ENCODE measurements around the gene CCDC32. TPM values are rescaled to one million over a fixed set of nuclear protein-coding genes. Genes with fewer than 3 reads are reported as not detected.

CCDC32 gene
- total RNA-seq, 2 experiments from 2014 or later, result 14.2 to 24.5 TPM

DNA sequence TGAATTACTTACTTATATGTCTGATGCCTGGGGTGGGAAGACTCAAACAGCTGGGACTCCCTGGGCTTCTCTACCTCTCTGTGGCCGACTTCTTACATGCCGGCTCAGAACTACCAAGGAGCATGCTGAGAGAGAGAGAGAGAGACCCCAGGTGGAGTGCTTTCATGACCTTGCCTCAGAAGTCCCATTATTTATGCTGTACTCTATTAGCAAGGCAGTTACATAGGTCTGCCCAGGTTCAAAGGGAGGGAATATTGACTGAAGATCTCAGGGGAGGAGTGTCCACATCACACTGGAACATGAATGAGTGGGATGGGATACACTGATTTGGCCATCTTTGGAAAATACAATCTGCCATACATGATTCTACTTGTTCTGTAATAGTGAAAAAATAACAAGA is 16.2 kb downstream of the CCDC32 start:
- no peaks in the 10 kb centered on the region for H3K9me3 Mint-ChIP-seq (ENCODE audit: low read depth)
- intact Hi-C loops (cut with DNase I, micrococcal nuclease), result no loop called here
- ChIA-PET CTCF (interaction anchor here (0.7 to 1.0 kb wide), 2 partner anchors 29 to 134 kb away, joined by 3 read pairs; no protein-coding TSS in a partner anchor), POLR2A (no interaction called here)
- ATAC-seq (no peak), DNase-seq (no peak)
- peaks cover 23% of the 10 kb centered on the region for H3K36me3 Mint-ChIP-seq (ENCODE audit: low read depth)
- H3K27me3 Mint-ChIP-seq, result no peaks in the 10 kb centered on the region
- H3K4me1 Mint-ChIP-seq, result no peaks in the 10 kb centered on the region
- H3K27ac Mint-ChIP-seq, result no peak overlapping the region
- no peak overlapping the region for H3K4me3 Mint-ChIP-seq

DNA sequence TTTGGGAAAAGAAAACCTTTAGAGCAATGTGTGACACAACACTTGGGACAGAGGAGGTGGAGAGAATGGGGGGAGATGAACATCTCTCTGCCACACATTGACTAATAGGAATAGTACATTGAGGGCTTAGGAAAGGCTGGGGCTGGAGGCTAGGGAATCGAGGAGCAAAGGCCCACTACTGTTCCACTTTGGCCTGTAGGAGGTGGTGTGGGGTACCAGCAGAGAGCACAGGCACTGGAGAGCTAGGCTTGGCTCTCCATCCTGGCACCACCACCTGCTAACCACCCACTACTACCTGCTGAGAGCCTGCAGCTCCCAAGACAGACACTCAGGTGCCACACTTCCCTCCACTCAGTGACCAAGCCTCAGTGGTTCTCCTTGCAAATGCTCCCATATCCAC is 19.4 kb downstream of the CCDC32 start:
- no peaks in the 10 kb centered on the region for H3K27me3 Mint-ChIP-seq
- intact Hi-C loops (cut with DNase I, micrococcal nuclease), result no loop called here
- peaks cover 9% of the 10 kb centered on the region for H3K36me3 Mint-ChIP-seq (ENCODE audit: low read depth)
- H3K9me3 Mint-ChIP-seq (ENCODE audit: low read depth), result no peaks in the 10 kb centered on the region
- H3K4me1 Mint-ChIP-seq, result no peaks in the 10 kb centered on the region
- DNase-seq (no peak), ATAC-seq (peak; percentile 42)
- H3K4me3 Mint-ChIP-seq, result no peak overlapping the region
- H3K27ac Mint-ChIP-seq, result no peak overlapping the region
- ChIA-PET CTCF (no interaction called here), POLR2A (interaction anchor here (1.1 kb wide), 1 partner anchor 19 kb away, joined by 3 read pairs; the partner anchor contains the start of gene CCDC32)

DNA sequence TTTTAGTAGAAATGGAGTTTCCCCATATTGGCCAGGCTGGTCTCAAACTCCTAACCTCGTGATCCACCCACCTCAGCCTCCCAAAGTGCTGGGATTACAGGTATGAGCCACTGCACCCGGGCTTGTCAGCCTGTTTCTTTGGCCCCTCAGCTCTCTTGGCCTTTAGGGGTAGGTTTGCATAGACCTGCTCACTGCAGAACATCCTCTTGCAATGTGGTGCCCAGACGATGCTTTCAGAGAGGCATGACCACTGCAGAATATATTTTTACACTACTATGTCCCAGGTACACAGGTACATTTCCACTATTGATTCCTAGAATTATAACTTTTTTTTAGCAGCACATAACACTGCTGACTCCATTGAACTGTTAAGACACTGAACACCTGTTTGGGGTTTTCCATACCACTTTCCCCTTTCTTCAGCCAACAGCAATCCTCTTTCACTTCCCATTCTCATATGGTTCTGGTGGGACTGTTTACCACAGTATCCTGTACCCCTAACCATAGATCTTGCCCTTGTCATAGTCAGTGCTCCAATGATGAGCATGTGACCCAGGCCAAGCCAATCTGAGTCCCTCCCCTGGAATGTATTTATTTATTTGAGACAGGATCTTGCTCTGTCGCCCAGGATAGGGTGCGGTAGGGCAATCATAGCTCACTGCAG is 21.1 kb downstream of the CCDC32 start:
- H3K9me3 Mint-ChIP-seq (ENCODE audit: low read depth), result no peaks in the 10 kb centered on the region
- DNase-seq (no peak), ATAC-seq (no peak)
- CTCF ChIA-PET, result no interaction called here
- no peaks in the 10 kb centered on the region for H3K4me1 Mint-ChIP-seq
- no peak overlapping the region for H3K4me3 Mint-ChIP-seq
- POLR2A ChIA-PET, result interaction anchor here (0.6 kb wide), 1 partner anchor 942 kb away, joined by 4 read pairs; no protein-coding TSS in a partner anchor
- no peak overlapping the region for H3K27ac Mint-ChIP-seq
- no peaks in the 10 kb centered on the region for H3K27me3 Mint-ChIP-seq
- no peaks in the 10 kb centered on the region for H3K36me3 Mint-ChIP-seq (ENCODE audit: low read depth)
- intact Hi-C loops (cut with DNase I, micrococcal nuclease), result no loop called here

DNA sequence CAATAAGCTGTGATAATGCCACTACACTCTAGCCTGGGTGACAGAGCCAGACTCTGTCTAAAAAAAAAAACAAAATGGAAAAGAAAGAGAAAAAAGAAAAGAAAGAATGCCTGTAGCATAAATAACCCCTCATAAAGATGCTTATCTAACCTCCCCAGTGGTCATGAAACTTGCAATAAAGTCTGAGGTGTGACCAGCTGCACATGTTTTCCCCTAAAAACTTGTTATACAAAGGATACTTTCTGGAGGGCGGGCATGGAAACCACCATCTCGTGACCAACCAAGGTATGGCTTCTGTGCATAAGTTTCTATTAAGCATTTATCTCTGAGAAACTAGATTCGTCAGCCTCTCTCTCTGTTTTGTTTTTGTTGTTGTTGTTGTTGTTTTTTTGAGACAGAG is 21.8 kb downstream of the CCDC32 start:
- ChIA-PET POLR2A (no interaction called here), CTCF (interaction anchor here (0.6 kb wide), 1 partner anchor 1547 kb away, joined by 4 read pairs; no protein-coding TSS in a partner anchor)
- Mint-ChIP-seq H3K4me3 (no peak overlapping the region), H3K27me3 (no peaks in the 10 kb centered on the region), H3K4me1 (no peaks in the 10 kb centered on the region), H3K9me3 (ENCODE audit: low read depth) (no peaks in the 10 kb centered on the region), H3K27ac (no peak overlapping the region), H3K36me3 (ENCODE audit: low read depth) (no peaks in the 10 kb centered on the region)
- DNase-seq, result no peak
- intact Hi-C loops (cut with DNase I, micrococcal nuclease), result no loop called here
- no peak for ATAC-seq

DNA sequence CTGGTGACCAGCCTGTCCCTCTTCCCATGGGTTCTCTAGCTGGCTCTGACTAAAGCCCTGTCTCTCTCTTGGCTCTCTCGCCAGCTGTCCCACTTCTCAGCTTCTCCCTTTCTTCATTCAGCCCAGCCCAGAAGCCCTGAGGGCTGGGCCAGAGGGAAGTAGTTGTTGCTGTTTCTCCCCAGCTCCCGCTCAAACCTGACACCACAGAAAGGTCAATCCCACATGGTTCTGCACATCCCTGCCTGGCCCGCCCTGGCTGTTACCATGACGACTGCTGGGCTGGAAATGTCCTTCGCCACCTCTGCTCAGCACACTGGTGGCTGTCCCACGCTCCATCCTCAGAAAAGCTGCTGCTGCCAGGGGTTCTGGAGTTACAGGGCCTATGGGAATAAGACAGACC is 25.9 kb downstream of the CCDC32 start:
- intact Hi-C loops (cut with DNase I, micrococcal nuclease), result no loop called here
- ChIA-PET CTCF (interaction anchor here (0.7 to 1.2 kb wide), 2 partner anchors 12 to 365 kb away, joined by 3 read pairs; no protein-coding TSS in a partner anchor), POLR2A (interaction anchor here (0.5 to 0.6 kb wide), 3 partner anchors 116 to 1908 kb away, joined by 3 to 4 read pairs (median 3); no protein-coding TSS in a partner anchor)
- H3K27ac Mint-ChIP-seq, result no peak overlapping the region
- no peak for DNase-seq
- no peaks in the 10 kb centered on the region for H3K4me1 Mint-ChIP-seq
- no peak for ATAC-seq
- H3K36me3 Mint-ChIP-seq (ENCODE audit: low read depth), result no peaks in the 10 kb centered on the region
- no peaks in the 10 kb centered on the region for H3K9me3 Mint-ChIP-seq (ENCODE audit: low read depth)
- H3K27me3 Mint-ChIP-seq, result no peaks in the 10 kb centered on the region
- no peak overlapping the region for H3K4me3 Mint-ChIP-seq

DNA sequence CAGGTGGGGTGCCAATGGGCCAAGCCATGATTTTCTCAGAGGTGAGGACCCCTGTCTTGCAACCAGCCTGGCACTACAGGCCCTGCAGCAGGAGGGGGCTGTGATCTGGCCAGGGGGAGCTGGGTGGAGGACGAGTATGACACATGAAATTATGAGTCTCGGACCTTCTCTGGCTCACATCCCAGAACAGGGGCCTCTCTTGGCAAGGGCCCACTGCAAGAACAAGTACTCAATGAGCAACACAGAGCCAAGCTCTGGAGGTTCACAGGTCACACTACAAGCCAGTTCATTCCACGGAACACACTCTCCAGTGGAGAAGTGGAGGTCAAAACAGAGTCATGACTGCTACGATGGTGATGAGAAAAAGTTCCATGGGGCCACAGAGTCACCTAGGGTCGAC is 28.3 kb downstream of the CCDC32 start:
- Mint-ChIP-seq H3K27ac (no peak overlapping the region), H3K27me3 (no peaks in the 10 kb centered on the region), H3K9me3 (ENCODE audit: low read depth) (no peaks in the 10 kb centered on the region), H3K4me3 (no peak overlapping the region), H3K4me1 (no peaks in the 10 kb centered on the region), H3K36me3 (ENCODE audit: low read depth) (no peaks in the 10 kb centered on the region)
- no peak for ATAC-seq
- DNase-seq, result no peak
- ChIA-PET POLR2A (no interaction called here), CTCF (interaction anchor here (0.8 to 1.0 kb wide), 2 partner anchors 16 to 67 kb away, joined by 3 read pairs; no protein-coding TSS in a partner anchor)
- intact Hi-C loops (cut with DNase I, micrococcal nuclease), result no loop called here

DNA sequence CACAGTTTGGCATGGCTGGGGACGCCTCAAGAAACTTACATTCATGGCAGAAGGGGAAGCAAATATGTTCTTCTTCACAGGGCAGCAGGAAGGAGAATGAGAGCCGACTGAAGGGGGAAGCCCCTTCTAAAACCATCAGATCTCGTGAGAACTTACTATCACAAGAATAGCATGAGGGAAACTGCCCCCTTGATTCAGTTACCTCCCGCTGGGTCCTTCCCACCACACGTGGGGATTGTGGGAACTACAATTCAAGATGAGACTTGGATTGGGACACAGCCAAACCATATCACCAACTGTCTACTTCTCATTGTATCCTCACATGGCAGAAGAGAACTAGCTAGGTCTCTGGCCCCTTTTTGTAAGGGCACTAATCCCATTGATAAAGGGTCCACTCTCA is 30.5 kb downstream of the CCDC32 start:
- POLR2A ChIA-PET, result no interaction called here
- CTCF ChIA-PET, result interaction anchor here (0.6 kb wide), 1 partner anchor 15 kb away, joined by 3 read pairs; no protein-coding TSS in a partner anchor
- Mint-ChIP-seq H3K4me3 (no peak overlapping the region), H3K27me3 (no peaks in the 10 kb centered on the region), H3K27ac (no peak overlapping the region), H3K36me3 (ENCODE audit: low read depth) (no peaks in the 10 kb centered on the region), H3K4me1 (no peaks in the 10 kb centered on the region), H3K9me3 (ENCODE audit: low read depth) (no peaks in the 10 kb centered on the region)
- intact Hi-C loops (cut with DNase I, micrococcal nuclease), result no loop called here
- no peak for DNase-seq
- no peak for ATAC-seq

DNA sequence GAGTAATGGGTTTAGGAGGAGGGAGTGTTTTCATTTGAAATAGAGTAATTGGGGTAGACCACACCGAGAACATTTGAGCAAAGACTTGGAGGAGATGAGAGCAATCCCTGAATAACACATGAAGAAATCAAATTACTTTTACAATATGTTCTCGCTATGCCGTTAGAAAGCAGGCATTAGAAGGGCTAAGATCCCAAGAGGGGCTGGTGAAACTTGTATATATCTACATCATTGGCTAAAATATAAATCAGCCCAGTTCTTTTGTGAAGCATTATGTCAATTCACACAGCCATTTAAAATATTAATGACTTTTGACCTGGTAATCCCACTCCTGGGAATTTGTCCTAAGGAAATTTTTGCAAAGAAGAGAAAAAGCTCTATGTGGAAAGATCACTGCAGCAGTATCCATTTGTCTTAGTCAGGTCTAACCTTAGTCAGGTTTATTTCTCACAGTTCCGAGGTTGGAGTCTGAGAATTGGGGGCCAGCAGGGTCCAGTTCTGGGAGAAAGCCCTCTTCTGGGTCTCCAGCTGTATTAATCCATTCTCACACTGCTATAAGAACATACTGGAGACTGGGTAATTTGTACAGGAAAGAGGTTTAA is 31.0 kb downstream of the CCDC32 start:
- no peaks in the 10 kb centered on the region for H3K36me3 Mint-ChIP-seq (ENCODE audit: low read depth)
- H3K9me3 Mint-ChIP-seq (ENCODE audit: low read depth), result no peaks in the 10 kb centered on the region
- ChIA-PET CTCF (interaction anchor here (0.6 kb wide), 1 partner anchor 14 kb away, joined by 3 read pairs; no protein-coding TSS in a partner anchor), POLR2A (no interaction called here)
- no peak for DNase-seq
- H3K27me3 Mint-ChIP-seq, result no peaks in the 10 kb centered on the region
- intact Hi-C loops (cut with DNase I, micrococcal nuclease), result no loop called here
- H3K27ac Mint-ChIP-seq, result no peak overlapping the region
- no peak for ATAC-seq
- no peaks in the 10 kb centered on the region for H3K4me1 Mint-ChIP-seq
- H3K4me3 Mint-ChIP-seq, result no peak overlapping the region

DNA sequence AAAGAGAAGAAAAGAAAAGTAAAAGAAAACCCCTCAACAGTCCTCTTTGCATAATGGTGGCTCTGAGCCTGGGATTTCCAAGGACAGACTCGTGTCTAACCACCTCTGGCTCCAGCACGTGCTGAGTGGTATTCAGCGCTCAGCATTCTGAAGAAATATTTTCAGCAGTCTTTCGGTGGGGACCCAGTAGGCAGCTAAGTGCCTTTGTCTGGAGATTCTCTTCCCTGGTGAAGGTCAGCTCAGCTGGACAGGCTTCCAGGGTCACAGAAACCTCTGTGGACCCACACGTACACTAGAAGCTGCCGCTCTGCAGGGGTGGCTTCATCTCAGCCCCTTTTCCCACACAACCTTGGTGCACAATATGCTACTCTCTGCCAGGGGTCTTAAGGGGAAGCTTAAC is 36.0 kb downstream of the CCDC32 start:
- Mint-ChIP-seq H3K9me3 (ENCODE audit: low read depth) (no peaks in the 10 kb centered on the region), H3K4me1 (no peaks in the 10 kb centered on the region), H3K36me3 (ENCODE audit: low read depth) (no peaks in the 10 kb centered on the region), H3K27ac (no peak overlapping the region), H3K4me3 (no peak overlapping the region), H3K27me3 (no peaks in the 10 kb centered on the region)
- intact Hi-C loops (cut with DNase I, micrococcal nuclease), result no loop called here
- ATAC-seq, result no peak
- ChIA-PET CTCF (interaction anchor here (1.0 kb wide), 1 partner anchor 9 kb away, joined by 3 read pairs; no protein-coding TSS in a partner anchor), POLR2A (no interaction called here)
- DNase-seq, result no peak

DNA sequence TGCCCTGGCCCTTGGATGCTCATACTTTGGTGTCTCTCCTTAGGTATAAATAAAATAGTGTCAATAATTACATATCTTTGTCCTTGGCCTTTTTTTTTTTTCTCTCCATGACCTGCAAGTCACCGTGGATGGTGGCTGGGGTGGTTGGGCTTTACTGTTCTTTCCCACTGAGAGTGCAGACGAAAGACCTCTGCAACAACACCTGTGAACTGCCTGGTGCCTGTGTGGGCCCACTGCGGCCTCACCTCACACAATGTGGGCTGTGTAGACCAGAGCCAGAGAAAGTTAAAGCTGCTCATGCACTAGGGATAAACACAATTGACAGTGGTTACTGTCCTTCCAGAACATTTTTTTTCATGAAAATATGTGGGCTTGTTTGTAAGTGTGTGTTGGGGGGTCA is 39.0 kb downstream of the CCDC32 start:
- intact Hi-C loops (cut with DNase I, micrococcal nuclease), result no loop called here
- Mint-ChIP-seq H3K4me1 (no peaks in the 10 kb centered on the region), H3K36me3 (ENCODE audit: low read depth) (no peaks in the 10 kb centered on the region), H3K27ac (no peak overlapping the region), H3K4me3 (no peak overlapping the region), H3K9me3 (ENCODE audit: low read depth) (no peaks in the 10 kb centered on the region), H3K27me3 (no peaks in the 10 kb centered on the region)
- CTCF ChIA-PET, result interaction anchor here (0.6 to 0.7 kb wide), 2 partner anchors 65 to 81 kb away, joined by 3 read pairs; no protein-coding TSS in a partner anchor
- POLR2A ChIA-PET, result no interaction called here
- ATAC-seq (no peak), DNase-seq (no peak)

DNA sequence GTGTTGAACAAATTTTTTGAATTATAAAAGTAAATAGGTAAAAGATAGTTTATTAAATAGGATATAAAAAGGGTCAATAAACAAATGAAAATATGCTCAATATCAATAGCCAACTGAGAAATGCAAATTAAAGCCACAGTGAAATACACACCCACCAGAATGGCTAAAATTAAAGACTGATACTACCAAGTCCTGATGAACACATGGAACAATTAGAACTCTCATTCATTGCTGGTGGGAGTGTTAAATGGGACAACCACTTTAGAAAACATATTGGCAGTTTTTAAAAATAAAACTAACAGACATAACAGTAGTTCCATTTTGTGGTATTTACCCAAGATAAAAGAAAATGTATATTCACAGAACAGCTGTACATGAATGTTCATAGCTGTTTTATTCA is 41.2 kb downstream of the CCDC32 start:
- ChIA-PET CTCF (interaction anchor here (1.1 kb wide), 1 partner anchor 9 kb away, joined by 3 read pairs; no protein-coding TSS in a partner anchor), POLR2A (interaction anchor here (0.6 kb wide), 1 partner anchor 311 kb away, joined by 3 read pairs; no protein-coding TSS in a partner anchor)
- intact Hi-C loops (cut with DNase I, micrococcal nuclease), result no loop called here

DNA sequence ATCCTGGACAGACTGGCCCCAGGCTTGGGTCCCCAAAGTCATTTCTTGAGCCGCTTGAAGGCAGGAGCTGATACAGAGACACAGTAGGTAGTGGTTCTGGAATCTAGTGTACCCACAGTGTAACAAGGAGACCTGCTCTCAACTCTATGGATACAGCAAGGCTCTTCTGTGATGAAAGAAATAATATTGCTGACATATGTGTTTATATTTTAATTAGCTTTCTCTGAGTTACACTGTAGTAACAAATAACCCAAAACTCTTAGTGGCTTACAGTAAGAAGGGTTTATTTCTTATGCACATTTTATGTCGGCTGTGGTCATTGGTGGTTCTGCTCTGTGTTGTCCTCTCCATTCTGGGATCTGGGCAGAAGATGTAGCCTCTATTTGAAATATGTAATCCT is 48.5 kb downstream of the CCDC32 start:
- Mint-ChIP-seq H3K36me3 (ENCODE audit: low read depth) (no peaks in the 10 kb centered on the region), H3K27ac (no peak overlapping the region)
- POLR2A ChIA-PET, result no interaction called here

More for the DNA sequence above, 41.2 kb downstream of the CCDC32 start:
- peaks cover 3% of the 10 kb centered on the region for H3K4me1 Mint-ChIP-seq
- no peaks in the 10 kb centered on the region for H3K9me3 Mint-ChIP-seq (ENCODE audit: low read depth)
- no peak overlapping the region for H3K27ac Mint-ChIP-seq
- DNase-seq (no peak), ATAC-seq (no peak)
- no peaks in the 10 kb centered on the region for H3K27me3 Mint-ChIP-seq
- H3K4me3 Mint-ChIP-seq, result no peak overlapping the region
- H3K36me3 Mint-ChIP-seq (ENCODE audit: low read depth), result no peaks in the 10 kb centered on the region

More for the DNA sequence above, 48.5 kb downstream of the CCDC32 start:
- no peak overlapping the region for H3K4me3 Mint-ChIP-seq
- DNase-seq (no peak), ATAC-seq (no peak)
- peaks cover 6% of the 10 kb centered on the region for H3K4me1 Mint-ChIP-seq
- intact Hi-C loops (cut with DNase I, micrococcal nuclease), result no loop called here
- H3K9me3 Mint-ChIP-seq (ENCODE audit: low read depth), result no peaks in the 10 kb centered on the region
- H3K27me3 Mint-ChIP-seq, result peaks cover 25% of the 10 kb centered on the region
- CTCF ChIA-PET, result no interaction called here
